Adrenal gland (tissue), 12 donors: ENCODE measurements around the gene PLA1A. TPM values are rescaled to one million over a fixed set of nuclear protein-coding genes. Genes with fewer than 3 reads are reported as not detected.

Experiments used
- DNase-seq, 7 donors: peaks; one replicate each; pipeline ENCODE4 v3.0.0-alpha.2; 2019 to 2020
- H3K27ac ChIP-seq, 5 donors: fragments of 200-600 bp; sonication (generic) in 4 of 5; 1 replicate in 3 of 5; 2 replicates in 2 of 5; pipeline versions ENCODE4 v1.5.1 to v1.8.0; 2016 to 2020; ENCODE audit warnings: mild to moderate bottlenecking in 1 of 5
- H3K27me3 ChIP-seq: fragments of 200-600 bp; 2 replicates; pipeline ENCODE4 v1.8.0; 2021
- H3K36me3 ChIP-seq, 2 donors: fragments of 200-600 bp; replicated peaks in 1 of 2; 1 replicate in 1 of 2; 2 replicates in 1 of 2; pipeline versions ENCODE4 v1.5.1 to v1.8.0; 2018 to 2022
- H3K4me1 ChIP-seq, 2 donors: fragments of 200-600 bp; replicated peaks in 1 of 2; 1 replicate in 1 of 2; 2 replicates in 1 of 2; pipeline versions ENCODE4 v1.5.1 to v1.8.0; 2018 to 2021
- H3K4me3 ChIP-seq, 4 donors: fragments of 200-600 bp; sonication (generic) in 3 of 4; one replicate each; pipeline ENCODE4 v1.5.1; 2016 to 2018
- H3K9me3 ChIP-seq, 3 donors: fragments of 200-600 bp; sonication (generic) in 1 of 3; replicated peaks in 1 of 3; 1 replicate in 2 of 3; 2 replicates in 1 of 3; pipeline versions ENCODE4 v1.5.1 to v1.8.0; 2016 to 2021
- CTCF ChIP-seq, 6 experiments: fragments of 450-650 bp in 4 of 6; fragments of 200-600 bp in 2 of 6; sonication (generic) in 1 of 6; IDR thresholded peaks; 1 replicate in 5 of 6; 2 replicates in 1 of 6; pipeline versions ENCODE4 v1.5.1 to v1.8.0; 2016 to 2021; ENCODE audit warnings: antibody characterized with exemption in 6 of 6, mild to moderate bottlenecking in 2 of 6, moderate library complexity in 1 of 6
- POLR2A ChIP-seq, 2 donors: fragments of 450-650 bp; IDR thresholded peaks; one replicate each; pipeline ENCODE4 v1.6.1; 2017; ENCODE audit warnings: antibody characterized with exemption in 2 of 2, mild to moderate bottlenecking in 2 of 2, moderate library complexity in 1 of 2
- WGBS, 4 donors: extraction: QIAGEN DNeasy Blood & Tissue Kit in 2 of 4; methylation state at CpG; one replicate each; pipeline versions ENCODE4 v1.1.5 to v1.1.7; 2013 to 2017; 5-methylcytosine and 5-hydroxymethylcytosine counted together
- intact Hi-C, 2 donors: fragments of 100-400 bp; cut with DNase I; formaldehyde crosslinking; loops; one replicate each; pipeline versions ENCODE4 v1.14.1 to v1.15.0; 2022 to 2023
- polyA plus RNA-seq, 3 donors: library from polyadenylated mRNA; stranded (reverse); fragments of 200-250 nt in 2 of 3; fragments of 350-450 nt in 1 of 3; fragmentation: Illumina TruSeq in 1 of 3; extraction: RNeasy Lipid Tissue Mini Kit (QIAGEN cat#74804) in 1 of 3; gene quantifications; one replicate each; pipeline ENCODE4 v1.2.3, GENCODE V29; 2013 to 2014
- total RNA-seq, 9 donors: library from RNA; depleted of rRNA in 4 of 9; stranded (reverse); fragments of >200 nt in 4 of 9; fragments of 120-200 nt in 1 of 9; fragmentation: NEBNext Ultra II Directional in 1 of 9; extraction: Animal tissue kit (Norgen Biotek cat#: 25700) in 1 of 9; gene quantifications; one replicate each; pipeline versions ENCODE4 v1.1.0 to v1.2.4, GENCODE V29; 2013 to 2023
- donor health status: healthy with polysubstance abuse.
- donor health status: Bipolar disorder and iron deficiency.
- donor health status: DM: yes; HTN: yes; CAD: no.
- donor health status: DM: no; HTN: no; CAD: no.
- donor health status: DM: no; HTN: no; CAD: no.
- donor health status: DM: yes; HTN: yes; CAD: no.

The PLA1A gene
- total and polyA plus RNA-seq, 12 donors = 0.17 to 2.0 (median 0.72) TPM

GRCh38 chr3:119571688-119572087 lies 26.0 kb upstream of the PLA1A start:
- peak overlapping the region in 1 of 5 donors; percentile 74 for H3K27ac ChIP-seq
- H3K9me3 ChIP-seq = no peaks in the 10 kb centered on the region
- peak in 1 of 7 donors; percentile 17 for DNase-seq
- no peaks in the 10 kb centered on the region for H3K27me3 ChIP-seq
- H3K4me3 ChIP-seq = no peak overlapping the region
- WGBS, 4 donors = 56 to 74% (median 72%) methylated on average over 5 of the region's 5 CpGs
- H3K36me3 ChIP-seq = no peaks in the 10 kb centered on the region
- intact Hi-C loops = no loop called here
- no peak for TF ChIP-seq POLR2A (IDR thresholded peaks at IDR 0.05)
- TF ChIP-seq CTCF (IDR thresholded peaks at IDR 0.05) = no peak
- H3K4me1 ChIP-seq = no peaks in the 10 kb centered on the region

GRCh38 chr3:119575507-119575906 lies 22.2 kb upstream of the PLA1A start:
- H3K27ac ChIP-seq = no peak overlapping the region
- H3K9me3 ChIP-seq = no peaks in the 10 kb centered on the region
- no peaks in the 10 kb centered on the region for H3K27me3 ChIP-seq
- TF ChIP-seq POLR2A (IDR thresholded peaks at IDR 0.05) = no peak
- no peak for TF ChIP-seq CTCF (IDR thresholded peaks at IDR 0.05)
- H3K4me1 ChIP-seq = peaks cover 6 to 12% of the 10 kb centered on the region in 2 donors
- H3K4me3 ChIP-seq = no peak overlapping the region
- no peak for DNase-seq
- intact Hi-C loops = no loop called here
- no peaks in the 10 kb centered on the region for H3K36me3 ChIP-seq

GRCh38 chr3:119579366-119580066 lies 18.2 kb upstream of the PLA1A start, which contains the start of gene ADPRH:
Gene ADPRH, plus strand, starts transcription at chr3:119579492. Its CDS starts 2,678 bp downstream, at chr3:119582170.
- Histone ChIP-seq H3K4me3 (peak within 1 kb of the TSS in 2 of 4 donors; percentile 64 to 78), H3K36me3 (no peaks in the 10 kb centered on the region), H3K27ac (peak within 1 kb of the TSS; percentile 35 to 96 (median 84)), H3K4me1 (peaks cover 8 to 14% of the 10 kb centered on the region in 2 donors), H3K9me3 (no peaks in the 10 kb centered on the region), H3K27me3 (no peaks in the 10 kb centered on the region)
- TF ChIP-seq CTCF (IDR thresholded peaks at IDR 0.05) (no peak), POLR2A (IDR thresholded peaks at IDR 0.05) (peak; percentile 12 to 77)
- WGBS, 4 donors = 1 to 3% (median 1%) methylated on average over 4 to 68 of the region's 68 CpGs
- peak; percentile 84 to 91 (median 89) for DNase-seq
- intact Hi-C loops = no loop called here

- peaks cover 8 to 14% of the 10 kb centered on the region in 2 donors for H3K4me1 ChIP-seq
- no peaks in the 10 kb centered on the region for H3K27me3 ChIP-seq
- no peaks in the 10 kb centered on the region for H3K9me3 ChIP-seq
- H3K36me3 ChIP-seq = no peaks in the 10 kb centered on the region
- intact Hi-C loops = no loop called here
- TF ChIP-seq POLR2A (IDR thresholded peaks at IDR 0.05) (no peak), CTCF (IDR thresholded peaks at IDR 0.05) (peak in 1 of 6 experiments; percentile 13)
- H3K27ac ChIP-seq = peak overlapping the region; percentile 35 to 96 (median 84)
- peak in 6 of 7 donors; percentile 34 to 69 (median 51) for DNase-seq
- 32 to 42% (median 35%) methylated on average over 16 of the region's 16 CpGs for WGBS, 4 donors
- peak overlapping the region in 2 of 4 donors; percentile 64 to 78 for H3K4me3 ChIP-seq
Observed at GRCh38 chr3:119580067-119580760, 17.5 kb upstream of the PLA1A start.
